DMS153 treated with DMSO at 0.1 percent for 48 hours (cell line): Measurements from ENCODE around the gene THSD4.

Experiments
- DNase-seq: peaks from one replicate; lab custom pipeline; 2025; ENCODE audit not compliant: unreplicated experiment; lab: John Stamatoyannopoulos, UW

Gene THSD4

DNA sequence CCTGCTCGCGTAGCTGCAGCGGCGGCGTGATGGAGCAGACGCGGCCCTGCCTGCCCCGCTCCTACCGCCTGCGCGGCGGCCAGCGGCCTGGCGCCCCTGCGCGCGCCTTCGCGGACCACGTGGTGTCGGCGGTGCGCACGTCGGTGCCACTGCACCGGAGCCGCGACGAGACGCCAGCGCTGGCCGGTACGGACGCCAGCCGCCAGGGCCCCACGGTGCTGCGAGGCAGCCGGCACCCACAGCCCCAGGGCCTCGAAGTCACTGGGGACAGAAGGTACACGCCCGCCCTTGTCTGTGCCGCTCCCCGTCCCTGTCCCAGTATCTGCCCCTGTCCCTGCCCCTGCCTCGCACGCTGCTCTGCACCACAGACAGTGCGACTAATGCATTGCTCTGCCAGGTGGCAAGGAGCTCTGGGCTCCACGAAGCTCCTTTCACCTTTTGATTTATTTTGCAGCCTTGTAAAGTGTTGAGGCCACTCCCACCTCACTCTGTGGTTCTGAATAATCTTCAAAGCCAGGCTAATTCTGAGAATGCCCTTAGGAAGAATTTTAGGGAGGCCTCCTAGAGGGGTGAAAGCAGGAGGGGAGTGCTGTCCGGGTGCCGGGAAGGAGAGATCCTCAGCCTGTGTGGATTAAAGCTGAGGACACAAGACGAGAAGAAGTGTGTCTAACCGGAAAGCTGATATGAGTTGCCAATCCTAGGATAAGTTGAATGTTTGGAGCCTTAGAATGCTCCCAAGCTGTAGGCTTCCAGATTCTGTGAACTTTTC, 100.0 kb downstream of the THSD4 start:
- no peak for DNase-seq

DNA sequence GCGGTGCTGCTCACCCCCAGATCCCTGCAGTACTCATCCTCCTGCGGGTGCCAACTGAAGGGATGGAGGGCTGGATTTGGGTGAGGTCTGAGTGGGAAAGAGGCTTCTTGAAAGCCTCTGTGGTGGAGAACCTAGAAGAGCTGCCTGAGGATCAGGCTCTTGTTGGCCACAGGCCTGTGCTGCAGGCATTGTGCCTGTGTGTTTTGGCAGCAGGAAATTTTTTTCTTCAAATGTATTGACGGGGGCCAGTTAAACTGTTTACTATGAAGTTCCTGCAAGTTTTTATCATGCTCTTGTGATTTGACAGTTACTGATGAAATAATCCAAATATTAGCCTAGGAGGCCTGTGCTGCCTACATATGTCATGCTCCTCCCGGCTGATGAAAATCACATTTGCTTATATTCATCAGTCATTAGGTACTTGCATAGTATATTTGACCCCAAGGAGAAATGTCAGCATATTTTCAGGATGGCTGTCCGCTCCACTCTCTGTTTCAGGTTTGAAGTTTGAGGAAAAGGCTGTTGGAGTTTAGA, 103.1 kb downstream of the THSD4 start:
- no peak for DNase-seq

DNA sequence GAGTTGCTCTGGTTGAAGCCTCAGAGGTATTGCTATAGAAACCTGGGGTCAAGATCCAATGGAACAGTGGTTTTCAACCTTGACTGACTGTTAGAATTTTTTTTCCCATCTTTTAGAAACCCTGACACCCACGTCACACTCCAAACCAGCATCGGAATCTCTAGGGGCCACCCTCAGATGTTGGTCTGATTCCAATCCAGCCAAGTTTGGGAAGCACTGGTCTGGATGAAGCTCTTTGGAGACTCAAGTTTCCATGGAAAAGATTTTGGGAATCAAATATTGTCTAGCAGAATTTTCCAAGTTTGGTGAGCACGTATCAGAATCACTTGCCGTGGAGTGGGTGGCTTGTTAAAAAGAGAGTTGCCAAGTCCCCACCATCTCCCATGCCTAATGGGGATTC, 103.8 kb downstream of the THSD4 start:
- no peak for DNase-seq

DNA sequence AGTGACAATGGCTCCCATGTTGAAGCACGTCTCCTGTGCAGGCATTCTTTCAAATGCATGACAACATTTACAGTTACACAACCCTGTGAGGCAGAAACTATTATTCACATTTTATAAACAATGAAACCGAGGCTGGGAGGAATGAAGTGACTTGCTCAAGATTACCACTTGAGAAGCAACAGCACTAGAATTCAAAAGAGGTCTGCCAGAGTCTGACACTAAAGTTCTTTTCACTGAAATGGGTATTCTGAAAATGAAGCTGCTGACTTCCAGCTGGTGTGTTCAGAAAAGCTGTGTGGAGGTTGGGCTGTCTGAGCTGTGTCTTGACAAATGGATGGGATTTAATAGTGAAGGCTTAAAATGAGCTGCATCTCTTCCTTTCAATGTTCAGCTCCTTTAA, 104.4 kb downstream of the THSD4 start:
- no peak for DNase-seq

DNA sequence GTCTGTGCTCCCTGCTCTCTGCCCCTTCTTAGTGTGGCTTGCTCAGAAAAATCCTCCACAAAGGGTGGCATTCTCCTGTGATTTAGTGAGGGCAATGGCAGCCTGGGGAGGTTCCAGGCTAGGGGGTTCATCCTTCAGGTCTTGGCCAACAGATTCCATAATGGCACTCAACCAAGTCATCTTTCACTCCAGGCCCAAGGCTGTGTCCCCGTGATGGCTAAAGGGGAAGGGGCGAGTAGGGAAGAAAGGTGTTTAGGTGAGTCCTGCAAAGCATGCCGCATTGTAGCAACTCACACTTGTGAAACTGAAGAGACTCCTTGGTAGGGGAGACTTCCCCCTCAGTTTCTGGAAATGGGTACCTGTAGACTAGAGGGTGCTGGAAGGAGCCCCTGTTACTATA, 105.6 kb downstream of the THSD4 start:
- no peak for DNase-seq

DNA sequence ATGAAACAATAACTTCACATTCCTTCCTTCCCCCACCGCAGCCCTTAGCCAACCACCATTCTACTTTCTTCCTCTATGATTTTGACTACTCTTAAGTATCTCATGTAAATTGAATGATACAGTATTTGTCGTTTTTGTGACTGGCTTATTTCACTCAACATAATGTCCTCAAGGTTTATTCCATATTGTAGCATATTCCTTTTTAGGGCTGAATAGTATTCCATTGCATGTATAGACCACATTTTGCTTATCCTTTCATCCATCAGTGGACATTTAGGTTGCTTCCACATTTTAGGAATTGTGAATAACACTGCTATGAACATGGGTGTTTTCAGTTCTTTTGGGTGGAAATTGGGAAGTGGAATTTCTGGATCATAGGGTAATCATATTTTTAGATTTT, 106.1 kb downstream of the THSD4 start:
- no peak for DNase-seq

DNA sequence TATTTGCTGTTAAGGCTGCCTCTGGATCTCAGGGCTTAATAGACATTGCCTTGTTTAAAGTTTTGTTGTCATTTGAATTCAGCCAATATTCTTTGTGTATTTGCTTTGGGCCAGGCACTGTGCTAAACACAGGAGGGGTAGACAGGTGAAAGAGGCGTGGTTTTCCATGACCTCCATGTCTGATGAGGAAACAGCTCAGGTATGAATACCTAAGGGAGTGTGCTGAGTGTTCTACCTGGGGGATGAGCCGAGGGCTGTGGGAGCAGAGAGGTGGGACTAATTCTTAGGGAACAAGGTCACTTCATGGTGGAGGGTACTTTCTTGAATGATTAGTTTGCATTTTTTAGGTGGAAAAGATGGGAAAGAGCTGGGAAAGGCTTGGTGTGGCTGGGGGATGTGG, 108.2 kb downstream of the THSD4 start:
- no peak for DNase-seq

DNA sequence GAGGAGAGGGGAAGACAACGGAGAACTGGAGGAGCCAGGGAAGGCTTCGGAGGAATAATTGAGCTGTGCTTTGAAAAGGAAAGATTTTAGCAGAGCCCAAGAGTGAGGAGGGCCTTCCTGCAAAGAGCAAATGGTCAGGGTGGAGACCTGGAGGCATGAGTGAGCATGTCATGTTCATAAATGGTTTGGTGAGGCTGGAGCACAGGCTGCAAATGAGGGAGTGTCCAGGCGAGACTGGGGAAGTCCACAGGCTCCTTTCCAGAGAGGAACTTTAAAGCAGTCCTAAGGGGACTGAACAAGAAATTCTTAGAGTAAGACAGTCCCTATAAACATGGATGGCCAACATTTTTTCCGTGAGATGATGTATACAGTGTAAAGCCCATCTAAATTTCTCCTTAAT, 108.8 kb downstream of the THSD4 start:
- DNase-seq = no peak

DNA sequence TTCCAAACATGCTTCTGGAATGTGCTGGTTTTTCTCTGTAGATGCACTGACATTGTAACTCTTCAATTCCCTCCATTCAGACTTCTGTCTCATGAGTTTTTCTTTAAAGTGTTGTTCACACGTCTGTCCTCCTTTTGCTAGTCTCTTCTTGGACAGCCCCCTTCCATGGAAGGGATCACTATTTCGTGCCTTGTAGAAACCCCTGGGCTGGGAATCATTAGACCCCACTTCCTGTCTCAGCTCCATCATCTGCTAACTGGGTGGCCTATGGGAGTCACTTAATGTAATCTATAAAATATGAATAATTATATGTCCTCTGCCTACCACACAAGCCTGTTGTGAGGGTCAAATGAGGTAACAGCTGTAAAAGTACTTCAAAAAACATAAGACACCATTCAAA, 110.6 kb downstream of the THSD4 start:
- DNase-seq = no peak

DNA sequence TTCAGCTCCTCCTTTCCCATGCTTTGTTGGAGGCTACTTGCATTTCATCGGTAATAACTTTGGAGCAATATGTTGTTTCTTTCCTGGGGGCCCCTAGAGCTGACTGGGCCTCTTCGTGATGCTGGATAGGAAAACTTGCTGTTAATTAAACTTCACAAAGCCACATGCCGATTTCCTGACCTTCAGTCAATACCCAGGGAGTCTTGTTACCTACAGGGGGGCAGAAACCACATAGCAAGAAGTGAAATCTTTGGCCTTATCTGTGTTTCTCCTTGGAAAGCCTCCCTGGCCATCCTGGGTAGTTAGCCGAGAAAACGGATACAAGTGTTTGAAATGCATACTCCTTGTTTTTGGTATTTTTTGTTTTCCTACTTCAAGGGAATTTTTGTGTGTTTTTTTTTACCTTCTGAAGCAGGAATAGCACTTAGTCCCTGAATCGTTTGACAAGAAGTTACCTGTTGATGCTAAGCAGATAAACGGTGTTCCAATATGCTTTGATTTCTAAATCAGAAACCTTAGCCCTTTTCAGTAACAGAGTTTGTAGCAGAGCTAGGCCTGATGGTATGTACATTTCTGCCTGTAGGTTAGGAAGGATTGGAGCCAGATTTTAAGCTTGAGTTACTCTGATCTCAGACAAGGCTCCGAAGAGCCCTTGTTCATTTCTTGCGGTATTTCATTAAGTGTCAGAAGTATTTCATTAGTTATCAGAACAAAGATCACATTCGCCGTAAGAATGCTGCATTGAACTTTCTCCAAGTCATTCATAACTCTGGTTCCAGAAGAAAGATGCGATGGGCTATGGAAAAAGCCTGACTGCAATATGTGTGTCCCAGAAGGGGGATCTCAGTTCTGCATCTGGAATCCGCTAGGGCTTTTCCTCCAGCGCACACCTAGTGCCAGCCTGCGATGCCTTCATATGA, 111.5 kb downstream of the THSD4 start:
- no peak for DNase-seq

DNA sequence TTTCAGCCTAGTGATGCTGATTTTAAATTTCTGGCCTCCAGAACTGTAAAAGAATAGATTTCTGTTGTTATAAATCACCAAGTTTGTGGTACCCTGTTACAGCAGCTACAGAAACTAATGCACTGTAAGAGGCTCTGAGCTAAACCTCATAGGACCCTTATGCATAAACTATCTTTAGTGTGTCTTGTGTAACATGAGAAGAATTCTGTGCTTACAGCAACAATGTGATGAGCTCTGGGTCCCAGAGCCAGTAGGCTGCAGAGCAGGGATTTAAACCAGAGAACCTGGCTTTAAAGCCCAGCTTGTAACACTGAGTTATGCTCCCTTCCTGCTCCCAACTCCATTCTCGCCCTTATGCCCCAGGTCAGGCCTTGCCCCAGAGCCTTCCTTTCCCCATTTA, 113.1 kb downstream of the THSD4 start:
- no peak for DNase-seq

DNA sequence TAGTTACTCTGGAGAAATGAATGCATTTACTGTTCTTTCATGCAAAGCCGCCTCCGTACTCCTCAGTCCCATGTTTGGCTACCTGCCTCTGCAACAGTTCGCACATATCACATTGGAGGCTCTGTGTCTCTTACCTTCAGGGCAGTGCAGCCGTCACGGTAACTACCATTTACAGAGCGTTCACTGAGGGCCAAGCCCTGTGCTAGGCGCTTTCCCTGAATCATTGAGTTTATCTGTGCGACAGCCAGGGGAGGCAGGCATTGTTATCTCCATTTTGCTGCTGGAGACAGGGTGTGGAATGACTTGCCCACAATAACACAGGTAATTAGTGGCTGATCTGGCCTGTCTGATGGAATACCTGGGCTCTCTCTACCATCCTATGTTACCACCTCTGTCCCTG, 115.0 kb downstream of the THSD4 start:
- no peak for DNase-seq

DNA sequence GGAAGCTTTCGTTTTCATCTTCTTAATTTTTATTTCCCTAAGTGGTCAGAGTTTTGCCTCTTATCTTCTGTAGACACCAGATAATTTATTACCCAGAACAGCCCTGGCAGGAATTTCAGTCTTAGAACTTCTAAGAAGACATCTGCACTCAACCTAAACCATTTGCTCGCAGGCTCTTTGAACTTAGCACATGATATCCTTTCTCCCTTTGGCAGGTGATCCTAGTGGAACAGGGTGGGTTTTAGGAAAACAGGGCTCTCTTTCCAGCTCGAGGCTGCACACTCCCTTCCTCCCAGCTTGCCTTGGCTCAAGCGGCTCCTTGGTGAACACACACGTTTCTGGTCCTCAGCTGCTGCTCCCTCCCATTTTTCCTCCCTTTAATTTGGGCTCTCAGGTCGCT, 116.5 kb downstream of the THSD4 start:
- DNase-seq = no peak

DNA sequence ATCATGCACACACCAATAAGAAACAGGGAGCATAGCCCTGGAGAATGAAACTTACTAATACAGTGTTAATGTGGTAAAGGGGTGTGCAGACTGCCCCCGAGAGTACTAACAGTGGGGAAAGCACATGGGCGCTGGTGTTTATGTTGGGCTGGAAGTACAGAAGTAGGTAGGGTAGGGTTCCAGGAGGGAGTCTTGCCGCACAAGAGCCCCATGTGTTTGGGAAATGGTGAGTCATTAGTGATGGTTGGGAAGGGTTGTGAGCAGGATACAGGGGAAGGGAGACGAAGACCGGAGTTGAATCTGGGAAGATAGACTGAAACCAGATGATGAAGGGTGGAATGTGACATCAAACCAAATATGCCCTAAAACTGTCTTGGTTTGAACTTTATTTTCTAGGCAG, 117.1 kb downstream of the THSD4 start:
- DNase-seq = no peak

DNA sequence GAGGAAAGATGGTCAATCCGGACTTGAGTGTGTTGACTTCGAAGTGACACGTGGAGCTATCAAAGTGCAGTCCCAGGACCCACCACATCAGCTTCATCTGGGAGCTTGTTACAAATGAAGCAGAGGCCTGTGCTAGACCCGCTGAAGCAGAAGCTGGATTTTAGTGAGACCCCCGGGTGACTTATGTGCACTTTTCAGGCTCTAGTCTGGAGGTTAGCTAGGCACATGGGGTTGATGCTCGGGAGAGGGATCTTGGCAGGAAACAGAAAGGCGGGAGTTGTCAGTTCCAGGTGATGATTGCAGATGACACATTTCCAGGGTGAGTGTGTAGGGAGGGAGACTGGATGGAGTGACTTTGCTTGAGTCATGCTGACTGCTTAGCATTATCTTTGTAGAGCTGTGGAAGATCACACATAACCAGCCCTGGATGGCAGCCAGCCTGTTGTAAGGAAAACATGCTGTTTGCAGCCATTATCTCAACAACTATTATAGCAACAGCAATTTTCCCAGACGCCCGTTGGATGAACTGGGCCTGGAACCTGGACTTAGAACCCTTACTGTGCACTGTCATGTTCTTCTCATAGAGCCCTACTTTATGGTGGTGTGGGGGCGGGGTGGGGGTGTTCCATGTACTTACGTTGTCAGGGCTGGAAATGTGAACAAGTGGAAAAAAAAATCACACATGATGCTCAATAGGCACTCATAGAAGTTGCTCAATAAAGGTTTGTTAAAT, 122.4 kb downstream of the THSD4 start:
- no peak for DNase-seq

DNA sequence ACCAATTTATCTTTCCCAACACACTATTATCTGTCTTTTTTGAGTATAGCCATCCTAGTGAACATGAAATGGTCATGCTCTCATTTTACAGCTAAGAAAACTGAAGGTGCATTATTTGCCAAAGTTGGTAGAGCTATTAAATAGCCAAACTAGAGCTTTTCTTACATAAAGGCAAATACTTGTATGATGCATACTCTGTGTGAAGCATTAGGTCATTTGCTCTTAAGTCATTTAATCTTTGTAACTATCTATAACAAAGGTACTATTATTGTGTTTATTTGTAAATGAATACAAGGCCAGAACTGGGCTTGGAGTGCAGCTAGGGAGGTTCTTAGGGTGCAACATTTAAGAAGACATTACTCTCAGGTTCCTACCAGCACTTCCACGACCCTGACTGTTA, 123.7 kb downstream of the THSD4 start:
- DNase-seq = no peak

DNA sequence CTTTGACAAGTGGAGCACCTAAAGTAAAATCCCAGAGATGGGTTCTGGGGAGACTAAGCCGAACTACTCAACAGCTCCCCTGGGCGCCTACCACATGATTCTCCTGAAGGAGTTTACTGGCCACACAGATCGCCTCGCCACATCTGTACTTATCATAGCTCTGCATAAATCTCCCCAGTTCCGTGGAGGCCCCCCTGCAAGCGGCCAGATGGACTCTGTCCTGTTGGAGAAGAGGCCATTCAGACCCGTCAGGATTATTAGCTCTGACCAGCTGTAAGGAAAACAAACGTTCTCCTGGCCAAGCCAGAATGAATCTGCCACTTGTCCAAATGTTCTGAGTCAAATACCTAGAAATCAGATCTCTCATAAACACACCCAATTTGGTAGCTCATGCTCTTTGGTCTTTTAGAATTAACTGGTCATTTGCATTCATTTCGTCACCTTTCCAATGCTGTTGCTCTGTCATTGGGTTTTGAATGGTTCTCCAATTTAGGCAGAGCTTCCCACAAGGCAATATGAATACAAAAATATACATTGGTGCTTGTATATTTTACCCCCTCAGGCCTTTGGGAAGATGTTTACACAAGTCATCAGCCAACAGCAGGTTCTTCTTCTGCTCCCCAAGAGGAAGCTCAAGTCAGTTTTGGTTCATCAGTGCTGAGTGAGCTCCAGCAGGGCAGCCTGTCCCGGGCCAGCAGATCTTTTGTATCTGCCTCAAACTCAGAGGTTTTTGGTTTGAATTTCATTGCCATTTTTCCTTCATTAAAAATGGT, 124.5 kb downstream of the THSD4 start:
- no peak for DNase-seq

DNA sequence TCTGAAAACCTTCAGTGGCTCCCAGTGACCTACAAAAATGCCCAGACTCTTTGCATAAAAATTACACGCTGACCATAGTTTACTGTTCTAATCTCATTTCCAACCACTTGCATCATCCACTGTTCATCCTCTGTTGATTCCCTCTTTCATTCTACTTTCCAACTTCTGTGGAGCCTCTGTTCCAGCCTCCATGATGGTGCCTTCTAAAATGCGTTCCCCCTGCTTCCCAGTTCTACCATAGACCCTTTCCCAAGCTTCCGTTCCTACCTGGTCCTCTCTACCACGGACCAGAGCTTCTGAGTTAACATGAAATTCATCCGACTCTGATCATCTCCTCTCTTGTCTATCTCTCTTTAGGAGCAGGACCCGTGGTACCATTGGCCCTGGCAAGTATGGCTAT, 127.0 kb downstream of the THSD4 start:
- DNase-seq = no peak

DNA sequence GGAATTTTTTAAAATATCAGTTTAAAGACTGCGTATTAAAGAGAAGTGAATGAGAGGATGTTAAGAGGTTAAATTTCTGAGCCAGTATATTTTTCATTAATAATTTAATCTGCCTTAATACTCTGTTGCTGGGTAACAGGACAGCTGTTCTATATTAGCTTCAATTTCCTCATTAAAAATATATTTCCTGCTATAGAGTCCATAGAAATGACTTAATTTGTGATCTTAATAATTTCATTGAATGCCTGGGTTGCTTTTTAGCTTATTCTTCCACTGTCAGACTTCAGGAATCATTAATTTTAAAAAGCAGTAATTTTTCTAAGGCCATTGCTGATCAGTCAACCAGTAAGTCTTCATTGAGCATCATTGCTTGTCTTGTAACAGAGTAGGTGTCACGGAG, 129.0 kb downstream of the THSD4 start:
- DNase-seq = no peak

DNA sequence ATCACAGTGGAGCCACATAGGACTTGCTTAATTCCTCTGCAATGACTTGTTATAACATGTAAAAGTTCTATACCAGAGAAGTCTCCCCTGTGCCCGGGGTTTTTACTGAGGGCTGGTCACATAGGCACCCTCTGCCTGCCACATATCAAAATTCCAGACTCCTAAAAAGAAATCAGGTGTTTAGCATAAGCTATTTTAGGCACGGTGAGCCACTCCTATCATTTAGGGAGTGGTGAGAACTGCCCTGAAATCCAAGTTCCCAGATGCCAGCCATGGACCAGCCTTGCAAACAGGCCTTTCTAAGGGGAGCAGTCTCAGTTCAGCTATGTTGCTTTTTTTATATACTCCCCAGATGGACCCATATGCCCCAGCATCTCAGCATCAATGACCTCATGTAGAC, 130.3 kb downstream of the THSD4 start:
- no peak for DNase-seq

DNA sequence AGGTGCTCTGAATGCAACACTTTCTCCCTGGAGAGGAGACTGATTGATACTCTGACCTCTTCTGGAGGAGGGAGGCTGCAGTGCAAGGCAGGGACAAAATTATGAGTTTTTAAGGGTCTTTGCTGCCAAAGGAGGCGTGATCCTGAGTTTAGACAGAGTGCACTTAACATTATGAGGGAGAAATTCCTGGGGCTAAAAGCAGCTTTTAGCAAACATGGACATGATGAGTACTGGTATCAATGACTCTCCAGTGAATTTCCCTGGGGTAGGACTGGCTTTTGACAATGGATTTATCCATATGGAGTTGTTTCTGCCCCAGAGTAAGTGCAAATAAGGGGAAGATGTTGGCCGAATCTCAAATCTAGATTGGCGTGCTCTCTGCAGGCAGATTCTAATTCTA, 133.1 kb downstream of the THSD4 start:
- no peak for DNase-seq
